Transverse colon (tissue), 4 donors: ENCODE data around the gene HHLA2. TPM values are rescaled to one million over a fixed set of nuclear protein-coding genes. Genes with fewer than 3 reads are reported as not detected.

Experiments used
- DNase-seq: peaks from one replicate; pipeline ENCODE4 v3.0.0-alpha.2; 2019
- H3K27ac ChIP-seq, 4 donors: fragments of 200-600 bp; sonication (generic); 2 replicates each; pipeline ENCODE4 v1.5.1; 2016 to 2018; ENCODE audit warnings: inconsistent platforms in 4 of 4
- H3K27me3 ChIP-seq: fragments of 200-600 bp; sonication (generic); 2 replicates; pipeline ENCODE4 v1.5.1; 2017; ENCODE audit warnings: inconsistent platforms
- H3K36me3 ChIP-seq, 4 donors: fragments of 200-600 bp; sonication (generic); 2 replicates each; pipeline ENCODE4 v1.5.1; 2017 to 2019; ENCODE audit warnings: inconsistent platforms in 4 of 4
- H3K4me1 ChIP-seq, 4 donors: fragments of 200-600 bp; sonication (generic); 2 replicates each; pipeline ENCODE4 v1.5.1; 2017 to 2020; ENCODE audit warnings: inconsistent platforms in 4 of 4
- H3K4me3 ChIP-seq, 4 donors: fragments of 200-600 bp; sonication (generic); 1 replicate in 1 of 4; 2 replicates in 3 of 4; pipeline versions ENCODE4 v1.5.1 to v1.6.1; 2017 to 2019; ENCODE audit warnings: inconsistent platforms in 4 of 4
- H3K9me3 ChIP-seq, 2 donors: fragments of 200-600 bp; sonication (generic); 2 replicates each; pipeline ENCODE4 v1.5.1; 2017 to 2019; ENCODE audit warnings: inconsistent platforms in 2 of 2
- EP300 ChIP-seq: sonication (generic); formaldehyde crosslinking; IDR thresholded peaks from one replicate; pipeline ENCODE4 v1.6.1; 2017; ENCODE audit warnings: antibody characterized with exemption, low read depth
- POLR2A ChIP-seq: fragments of 450-650 bp; IDR thresholded peaks from one replicate; pipeline ENCODE4 v1.6.1; 2016; ENCODE audit warnings: antibody characterized with exemption, mild to moderate bottlenecking, moderate library complexity
- POLR2AphosphoS5 ChIP-seq, 3 donors: sonication (generic); formaldehyde crosslinking; IDR thresholded peaks; one replicate each; pipeline ENCODE4 v1.6.1; 2016; ENCODE audit warnings: antibody characterized with exemption in 3 of 3
- WGBS, 2 donors: methylation state at CpG; one replicate each; pipeline ENCODE4 v1.1.5; 2018; ENCODE audit warnings: low coverage in 1 of 2; 5-methylcytosine and 5-hydroxymethylcytosine counted together
- in situ Hi-C, 4 donors: fragments of 200-750 bp; cut with MboI; loops; one replicate each; pipeline versions ENCODE4 v1.15.0 to v1.15.1; 2017; ENCODE audit warnings: low sequenced_read_pairs in 3 of 4, low pct_ligation_motif_present in 1 of 4, low pct_unique_long_range_greater_than_20kb in 1 of 4
- intact Hi-C: fragments of 100-400 bp; cut with DNase I; formaldehyde crosslinking; loops from one replicate; pipeline ENCODE4 v1.15.1; 2023; ENCODE audit warnings: low total_unique reads
- total RNA-seq, 4 donors: library from RNA; depleted of rRNA; stranded (reverse); fragments of >200 nt; gene quantifications; one replicate each; pipeline ENCODE4 v1.1.0, GENCODE V29; 2016
- TF ChIP-seq, protein P1 (sequence below), 5 experiments: fragments of 200-600 bp in 3 of 5; fragments of 450-650 bp in 2 of 5; sonication (generic) in 3 of 5; IDR thresholded peaks; 1 replicate in 2 of 5; 2 replicates in 3 of 5; pipeline ENCODE4 v1.5.1; 2016 to 2017; ENCODE audit warnings: antibody characterized with exemption in 5 of 5, inconsistent platforms in 3 of 5, mild to moderate bottlenecking in 2 of 5, moderate library complexity in 1 of 5

The HHLA2 gene
- total RNA-seq, 4 donors from 2014 or later, result 26.7 to 226 (median 204) TPM

DNA sequence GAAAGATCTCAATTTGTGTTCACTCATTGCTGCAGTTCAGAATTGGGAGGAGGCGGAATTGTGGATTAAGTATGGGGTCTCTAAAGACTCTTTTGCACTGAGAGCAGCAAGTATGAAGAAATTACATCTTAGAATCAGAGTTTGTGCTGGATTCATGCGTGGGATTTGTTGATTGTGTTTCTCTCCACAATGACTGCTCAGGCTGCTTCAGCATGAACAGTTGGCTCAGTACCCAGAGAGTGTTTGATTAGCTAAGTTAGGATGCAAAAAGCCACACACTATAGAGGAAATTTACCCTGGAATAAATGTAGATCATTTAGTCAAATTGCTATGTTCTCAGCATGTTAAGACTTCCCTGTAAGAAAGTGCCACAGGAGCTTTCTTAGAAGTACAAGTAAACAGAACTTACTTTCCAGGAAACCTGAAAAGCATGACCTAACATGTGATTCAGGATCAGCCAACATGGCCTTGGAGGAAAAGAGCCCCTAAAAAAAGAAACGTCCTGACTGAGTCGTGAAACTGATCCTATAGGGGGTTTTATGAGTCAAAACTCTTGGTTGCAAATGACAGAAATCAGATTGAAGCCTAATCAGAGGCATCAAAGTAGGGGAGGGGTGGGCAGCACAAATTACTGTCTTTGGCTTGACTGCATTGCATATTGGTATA lies 32.6 kb downstream of the HHLA2 start:
- Histone ChIP-seq H3K4me3 (no peak overlapping the region), H3K9me3 (no peaks in the 10 kb centered on the region), H3K36me3 (no peaks in the 10 kb centered on the region), H3K4me1 (no peaks in the 10 kb centered on the region), H3K27me3 (no peaks in the 10 kb centered on the region), H3K27ac (no peak overlapping the region)
- WGBS, 2 donors, result 25 to 41% methylated on average over 2 to 4 of the region's 4 CpGs
- DNase-seq, result no peak
- intact Hi-C loops, result no loop called here
- TF ChIP-seq, protein P1, sequence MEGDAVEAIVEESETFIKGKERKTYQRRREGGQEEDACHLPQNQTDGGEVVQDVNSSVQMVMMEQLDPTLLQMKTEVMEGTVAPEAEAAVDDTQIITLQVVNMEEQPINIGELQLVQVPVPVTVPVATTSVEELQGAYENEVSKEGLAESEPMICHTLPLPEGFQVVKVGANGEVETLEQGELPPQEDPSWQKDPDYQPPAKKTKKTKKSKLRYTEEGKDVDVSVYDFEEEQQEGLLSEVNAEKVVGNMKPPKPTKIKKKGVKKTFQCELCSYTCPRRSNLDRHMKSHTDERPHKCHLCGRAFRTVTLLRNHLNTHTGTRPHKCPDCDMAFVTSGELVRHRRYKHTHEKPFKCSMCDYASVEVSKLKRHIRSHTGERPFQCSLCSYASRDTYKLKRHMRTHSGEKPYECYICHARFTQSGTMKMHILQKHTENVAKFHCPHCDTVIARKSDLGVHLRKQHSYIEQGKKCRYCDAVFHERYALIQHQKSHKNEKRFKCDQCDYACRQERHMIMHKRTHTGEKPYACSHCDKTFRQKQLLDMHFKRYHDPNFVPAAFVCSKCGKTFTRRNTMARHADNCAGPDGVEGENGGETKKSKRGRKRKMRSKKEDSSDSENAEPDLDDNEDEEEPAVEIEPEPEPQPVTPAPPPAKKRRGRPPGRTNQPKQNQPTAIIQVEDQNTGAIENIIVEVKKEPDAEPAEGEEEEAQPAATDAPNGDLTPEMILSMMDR (IDR thresholded peaks at IDR 0.05), result no peak
- no peak for TF ChIP-seq POLR2A
- TF ChIP-seq POLR2AphosphoS5 (IDR thresholded peaks at IDR 0.05), result no peak
- TF ChIP-seq EP300, result no peak
- in situ Hi-C loops, result no loop called here

DNA sequence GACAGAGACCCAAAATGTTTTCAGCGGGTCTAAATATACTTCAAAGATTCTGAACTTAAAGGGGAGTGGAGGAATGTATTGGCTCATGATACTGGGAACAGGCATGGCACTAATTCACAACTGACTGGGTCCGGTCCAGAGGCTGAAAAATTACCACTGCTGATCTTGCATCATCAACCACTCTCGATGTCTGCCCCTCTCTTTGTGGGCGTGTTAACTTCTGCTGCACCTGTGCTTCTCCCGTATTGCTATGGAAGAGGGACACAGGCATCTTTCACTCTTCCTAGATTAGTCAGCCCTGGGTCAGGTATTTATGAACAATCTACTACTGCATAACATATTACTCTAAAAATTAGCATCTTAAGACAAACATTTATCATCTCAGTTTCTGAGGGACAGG lies 33.2 kb downstream of the HHLA2 start:
- Histone ChIP-seq H3K27ac (no peak overlapping the region), H3K36me3 (no peaks in the 10 kb centered on the region), H3K4me1 (no peaks in the 10 kb centered on the region), H3K9me3 (no peaks in the 10 kb centered on the region), H3K4me3 (no peak overlapping the region), H3K27me3 (no peaks in the 10 kb centered on the region)
- intact Hi-C loops, result no loop called here
- WGBS, 2 donors, result 68 to 70% methylated on average over 4 to 5 of the region's 5 CpGs
- TF ChIP-seq POLR2A, result no peak
- TF ChIP-seq, protein P1 (IDR thresholded peaks at IDR 0.05), result no peak
- no peak for TF ChIP-seq EP300
- no peak for TF ChIP-seq POLR2AphosphoS5 (IDR thresholded peaks at IDR 0.05)
- in situ Hi-C loops, result no loop called here
- no peak for DNase-seq

DNA sequence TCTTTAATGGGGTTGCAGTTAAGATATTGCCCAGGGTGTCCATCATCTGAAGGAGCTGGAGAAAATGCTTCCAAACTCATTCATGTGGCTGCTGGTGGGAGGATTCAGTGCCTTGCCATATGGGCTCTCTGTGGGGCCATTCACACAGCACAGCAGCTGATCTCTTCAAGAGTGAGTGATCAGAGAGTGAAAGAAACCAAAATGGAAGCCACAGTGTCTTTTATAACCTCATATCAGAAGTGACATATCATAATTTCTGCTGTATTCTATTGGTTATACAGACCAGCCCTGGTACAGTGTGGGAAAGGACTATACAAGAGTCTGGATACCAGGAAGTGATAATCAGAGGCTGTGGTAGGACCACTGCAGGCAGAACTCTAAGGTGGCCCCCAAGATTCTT lies 33.6 kb downstream of the HHLA2 start:
- no peaks in the 10 kb centered on the region for H3K27me3 ChIP-seq
- in situ Hi-C loops (no loop called here), intact Hi-C loops (no loop called here)
- no peaks in the 10 kb centered on the region for H3K4me1 ChIP-seq
- no peak overlapping the region for H3K4me3 ChIP-seq
- no peaks in the 10 kb centered on the region for H3K9me3 ChIP-seq
- H3K27ac ChIP-seq, result no peak overlapping the region
- TF ChIP-seq EP300, result no peak
- TF ChIP-seq POLR2A, result no peak
- TF ChIP-seq, protein P1 (IDR thresholded peaks at IDR 0.05), result no peak
- no peak for TF ChIP-seq POLR2AphosphoS5 (IDR thresholded peaks at IDR 0.05)
- DNase-seq, result no peak
- H3K36me3 ChIP-seq, result no peaks in the 10 kb centered on the region

DNA sequence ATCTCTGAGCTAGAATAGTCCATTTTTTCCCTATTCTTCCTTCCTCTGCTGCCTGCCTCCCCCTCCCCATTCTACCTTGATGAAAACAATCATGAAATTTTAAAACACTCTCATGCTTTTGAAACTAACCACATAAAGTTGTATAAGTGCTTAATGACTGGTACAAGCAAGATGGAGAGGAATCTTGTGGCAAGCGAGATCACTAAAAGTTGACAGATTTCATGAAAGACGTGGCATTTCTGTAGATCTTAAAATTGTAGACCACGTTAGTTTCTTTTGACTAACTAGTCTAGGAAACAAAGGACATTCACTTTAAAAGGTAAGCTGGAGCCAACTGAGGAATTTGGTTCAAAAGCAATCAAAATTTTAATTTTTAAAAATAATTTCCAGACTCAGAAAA lies 35.4 kb downstream of the HHLA2 start:
- no peak overlapping the region for H3K4me3 ChIP-seq
- TF ChIP-seq EP300, result no peak
- TF ChIP-seq, protein P1 (IDR thresholded peaks at IDR 0.05), result no peak
- no peak for TF ChIP-seq POLR2AphosphoS5 (IDR thresholded peaks at IDR 0.05)
- TF ChIP-seq POLR2A, result no peak
- WGBS, 2 donors, result 88 to 93% methylated on average over 3 of the region's 3 CpGs
- intact Hi-C loops, result no loop called here
- H3K4me1 ChIP-seq, result no peaks in the 10 kb centered on the region
- no peak for DNase-seq
- H3K27me3 ChIP-seq, result no peaks in the 10 kb centered on the region
- H3K9me3 ChIP-seq, result no peaks in the 10 kb centered on the region
- no peaks in the 10 kb centered on the region for H3K36me3 ChIP-seq
- no peak overlapping the region for H3K27ac ChIP-seq
- in situ Hi-C loops, result no loop called here
